Measurements from ENCODE around the gene SIK3. TPM values are rescaled to one million over a fixed set of nuclear protein-coding genes. Genes with fewer than 3 reads are reported as not detected.

SIK3 gene
- total RNA-seq, 2 experiments from 2014 or later: 81.4 to 86.1 TPM

DNA sequence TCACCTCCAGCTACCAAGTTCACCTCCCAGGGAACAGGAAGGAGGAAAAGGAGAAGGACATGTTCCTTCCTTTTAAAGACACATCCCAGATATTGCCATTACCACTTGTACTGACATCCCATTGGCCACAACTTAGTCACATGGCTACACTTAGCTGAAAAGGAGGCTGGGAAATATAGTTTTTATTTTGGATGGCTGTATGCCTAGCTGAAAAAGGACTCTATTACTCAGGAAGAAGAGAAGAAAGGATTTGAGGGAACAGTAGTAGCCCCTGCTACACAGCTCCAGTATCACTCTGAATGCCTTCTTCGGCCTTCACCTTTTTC is 304.5 kb downstream of the SIK3 start:
- no peaks in the 10 kb centered on the region for H3K9me3 Mint-ChIP-seq
- ChIA-PET POLR2A (interaction anchor here (1.3 kb wide), 1 partner anchor 42 kb away, joined by 4 read pairs; no protein-coding TSS in a partner anchor), CTCF (no interaction called here)
- ATAC-seq (ENCODE audit: poor library complexity) (peak; percentile 47), DNase-seq (no peak)
- intact Hi-C loops (cut with DNase I, micrococcal nuclease): loop anchor here in 1 of 2 experiments (5.0 kb wide), 1 partner anchor 59 kb away; no protein-coding TSS in a partner anchor
- H3K4me1 Mint-ChIP-seq (ENCODE audit: low read depth): peaks cover 20% of the 10 kb centered on the region
- H3K27ac Mint-ChIP-seq: no peak overlapping the region
- H3K27ac ChIP-seq (ENCODE audit: low read depth in 1 of 2, low read length in 2 of 2): no peak overlapping the region
- no peak overlapping the region for H3K4me3 ChIP-seq (ENCODE audit: low read length)
- H3K36me3 ChIP-seq (ENCODE audit: insufficient read depth, low read length): no peaks in the 10 kb centered on the region
- H3K36me3 Mint-ChIP-seq (ENCODE audit: low read depth): no peaks in the 10 kb centered on the region
- H3K27me3 ChIP-seq (ENCODE audit: control insufficient read depth in 1 of 2, insufficient read depth in 2 of 2, low read length in 2 of 2): no peaks in the 10 kb centered on the region
- peaks cover 8% of the 10 kb centered on the region for H3K27me3 Mint-ChIP-seq
- no peak overlapping the region for H3K4me3 Mint-ChIP-seq
- peaks cover 12% of the 10 kb centered on the region for H3K4me1 ChIP-seq (ENCODE audit: insufficient read depth, low read length)
- H3K9me3 ChIP-seq (ENCODE audit: control insufficient read depth in 1 of 2, insufficient read depth in 1 of 2, low read length in 2 of 2): no peaks in the 10 kb centered on the region
- TF ChIP-seq, protein P1, sequence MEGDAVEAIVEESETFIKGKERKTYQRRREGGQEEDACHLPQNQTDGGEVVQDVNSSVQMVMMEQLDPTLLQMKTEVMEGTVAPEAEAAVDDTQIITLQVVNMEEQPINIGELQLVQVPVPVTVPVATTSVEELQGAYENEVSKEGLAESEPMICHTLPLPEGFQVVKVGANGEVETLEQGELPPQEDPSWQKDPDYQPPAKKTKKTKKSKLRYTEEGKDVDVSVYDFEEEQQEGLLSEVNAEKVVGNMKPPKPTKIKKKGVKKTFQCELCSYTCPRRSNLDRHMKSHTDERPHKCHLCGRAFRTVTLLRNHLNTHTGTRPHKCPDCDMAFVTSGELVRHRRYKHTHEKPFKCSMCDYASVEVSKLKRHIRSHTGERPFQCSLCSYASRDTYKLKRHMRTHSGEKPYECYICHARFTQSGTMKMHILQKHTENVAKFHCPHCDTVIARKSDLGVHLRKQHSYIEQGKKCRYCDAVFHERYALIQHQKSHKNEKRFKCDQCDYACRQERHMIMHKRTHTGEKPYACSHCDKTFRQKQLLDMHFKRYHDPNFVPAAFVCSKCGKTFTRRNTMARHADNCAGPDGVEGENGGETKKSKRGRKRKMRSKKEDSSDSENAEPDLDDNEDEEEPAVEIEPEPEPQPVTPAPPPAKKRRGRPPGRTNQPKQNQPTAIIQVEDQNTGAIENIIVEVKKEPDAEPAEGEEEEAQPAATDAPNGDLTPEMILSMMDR (IDR thresholded peaks at IDR 0.05): no peak

Other genes starting within 250 kb of the SIK3 start
- 10 to 100 TPM; 44.3 to 45.6 TPM for gene PAFAH1B2, start 45.9 kb upstream of the SIK3 start, total RNA-seq
- 100 to 1,000 TPM; 197 to 200 TPM for gene SIDT2, start 80.3 kb upstream of the SIK3 start, total RNA-seq
- gene TAGLN, start 100.9 kb upstream of the SIK3 start, total RNA-seq: 1 to 10 TPM; 8.4 to 9.5 TPM
- 100 to 1,000 TPM; 229 to 247 TPM for gene PCSK7, start 133.6 kb upstream of the SIK3 start, total RNA-seq
- 10 to 100 TPM; 12.9 to 15.8 TPM for gene RNF214, start 134.2 kb upstream of the SIK3 start, total RNA-seq
- 1 to 10 TPM in 1 of 2 experiments, under 1 TPM in 1; 0.99 to 1.2 TPM for gene BACE1-AS, start 192.9 kb upstream of the SIK3 start, total RNA-seq
- gene BACE1, start 217.8 kb upstream of the SIK3 start, total RNA-seq: under 1 TPM; 0.38 to 0.59 TPM
- gene CEP164, start 229.4 kb upstream of the SIK3 start, total RNA-seq: 10 to 100 TPM; 33.0 to 36.7 TPM

Measured in CD4-positive, alpha-beta T cell (primary cell).